GM21723 (cell line): ENCODE measurements around the gene CCDC27.
"Not testable (repeated sequence)": the region's sequence is repeated elsewhere in the genome, so short reads cannot be mapped to it uniquely, and the experiment has no call there.

ENCODE experiments used
- ATAC-seq: cut with Tn5 transposase; IDR thresholded peaks from one replicate; pipeline ENCODE4 v1.9.1; 2021; ENCODE audit warnings: mild to moderate bottlenecking, moderate library complexity; ENCODE audit not compliant: unreplicated experiment

The CCDC27 gene

DNA sequence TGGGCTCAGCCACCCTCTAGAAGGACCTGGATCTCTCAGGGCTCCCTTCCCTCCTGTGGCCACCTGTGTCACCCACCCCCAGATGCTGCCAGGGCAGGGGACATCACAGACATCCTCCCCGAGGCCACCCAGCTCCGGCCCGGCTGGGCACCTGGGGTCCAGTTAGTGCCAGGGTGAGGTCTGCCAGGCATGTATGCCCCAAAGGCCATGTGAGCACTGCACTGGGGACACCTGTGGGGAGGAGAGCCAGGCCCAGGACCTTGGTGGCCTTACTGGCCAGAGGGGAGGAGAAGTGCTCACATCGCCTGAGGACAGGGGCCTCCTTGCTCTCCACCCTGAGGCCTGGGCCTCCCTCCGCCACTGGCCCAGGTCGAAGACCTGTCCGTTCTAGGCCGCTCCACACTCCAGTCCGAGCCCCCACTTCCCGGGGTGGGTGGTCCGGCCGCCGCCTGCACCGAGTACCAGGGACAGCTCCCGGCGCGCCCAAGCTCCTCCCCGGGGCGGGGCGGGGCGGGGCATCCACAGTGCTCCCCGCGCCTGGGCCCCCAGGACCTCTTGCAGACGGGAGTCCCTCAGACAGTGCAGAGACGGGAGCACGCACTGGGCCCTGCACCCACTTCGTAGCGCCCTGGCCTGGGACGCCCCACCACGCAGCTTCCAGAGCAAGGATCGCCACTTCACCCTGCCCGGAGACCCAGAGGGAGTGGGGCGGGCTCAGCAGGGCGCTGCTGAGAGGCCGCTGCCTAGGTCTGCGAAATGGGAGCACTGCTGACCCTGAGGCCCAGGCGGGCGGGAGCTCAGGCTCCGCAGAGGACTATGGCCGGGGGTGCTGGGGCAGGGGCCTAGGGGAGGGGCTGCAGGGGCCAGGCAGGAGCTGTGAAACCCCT, 34.3 kb upstream of the CCDC27 start:
- ATAC-seq, result no peak

GRCh38 chr1:3718764-3719163, 33.5 kb upstream of the CCDC27 start:
- no peak for ATAC-seq

DNA sequence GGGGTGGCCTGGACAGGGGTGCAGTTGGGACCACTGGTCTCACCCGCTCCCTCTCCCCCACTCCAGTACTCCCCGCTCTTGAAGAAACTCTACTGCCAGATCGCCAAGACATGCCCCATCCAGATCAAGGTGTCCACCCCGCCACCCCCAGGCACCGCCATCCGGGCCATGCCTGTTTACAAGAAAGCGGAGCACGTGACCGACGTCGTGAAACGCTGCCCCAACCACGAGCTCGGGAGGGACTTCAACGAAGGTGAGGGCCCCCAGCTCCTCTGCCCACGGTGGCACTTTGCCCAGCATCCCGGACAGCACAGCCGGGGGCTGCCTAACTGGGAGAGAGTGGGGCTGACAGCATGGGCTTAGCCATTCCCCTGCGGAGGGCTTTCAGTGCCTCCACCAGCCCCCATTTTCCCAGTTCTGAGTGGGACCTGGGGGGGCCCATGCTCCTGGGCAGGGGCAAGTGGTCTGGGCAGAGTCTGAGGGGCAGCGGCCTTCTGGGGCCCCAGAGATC, 30.2 kb upstream of the CCDC27 start:
- no peak for ATAC-seq

DNA sequence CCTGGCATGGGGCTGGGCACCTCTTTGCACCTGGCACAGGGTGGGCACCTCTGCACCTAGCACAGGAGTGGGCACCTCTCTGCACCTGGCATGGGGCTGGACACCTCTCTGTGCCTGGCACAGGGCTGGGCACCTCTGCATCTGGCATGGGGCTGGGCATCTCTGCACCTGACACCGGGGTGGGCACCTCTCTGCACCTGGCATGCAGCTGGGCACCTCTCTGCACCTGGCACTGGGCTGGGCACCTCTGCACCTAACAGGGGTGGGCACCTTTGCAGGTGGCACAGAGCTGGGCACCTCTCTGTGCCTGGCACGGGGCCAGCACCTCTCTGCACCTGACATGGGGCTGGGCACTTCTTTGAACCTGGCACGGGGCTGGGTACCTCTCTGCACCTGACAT, 29.4 kb upstream of the CCDC27 start:
- ATAC-seq, result no peak

DNA sequence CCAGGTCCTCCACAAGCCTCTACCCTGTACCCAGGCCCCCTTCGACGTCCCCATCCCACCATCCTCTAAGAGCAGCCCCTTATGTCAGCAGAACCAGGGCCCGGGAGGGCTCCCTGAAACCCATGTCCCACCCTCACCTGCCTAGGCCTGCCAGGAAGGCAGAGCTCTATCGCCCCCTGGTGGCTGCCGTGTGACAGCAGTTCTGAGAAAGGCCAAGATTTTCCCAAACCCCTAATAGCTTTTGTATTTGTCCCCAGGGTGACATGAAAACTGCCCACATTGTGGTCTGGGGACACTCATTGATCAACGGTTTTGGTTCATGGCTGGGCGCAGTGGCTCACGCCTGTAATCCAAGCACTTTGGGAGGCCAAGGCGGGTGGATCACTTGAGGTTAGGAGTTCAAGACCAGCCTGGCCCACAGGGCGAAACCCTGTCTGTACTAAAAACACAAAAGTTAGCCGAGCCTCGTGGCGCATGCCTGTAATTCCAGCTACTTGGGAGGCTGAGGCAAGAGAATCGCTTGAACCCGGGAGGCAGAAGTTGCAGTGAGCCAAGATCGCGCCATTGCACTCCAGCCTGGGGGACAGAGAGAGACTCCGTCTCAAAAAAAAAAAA, 27.7 kb upstream of the CCDC27 start:
- not testable (repeated sequence) for ATAC-seq

GRCh38 chr1:3725366-3725765, 26.9 kb upstream of the CCDC27 start:
- no peak for ATAC-seq

DNA sequence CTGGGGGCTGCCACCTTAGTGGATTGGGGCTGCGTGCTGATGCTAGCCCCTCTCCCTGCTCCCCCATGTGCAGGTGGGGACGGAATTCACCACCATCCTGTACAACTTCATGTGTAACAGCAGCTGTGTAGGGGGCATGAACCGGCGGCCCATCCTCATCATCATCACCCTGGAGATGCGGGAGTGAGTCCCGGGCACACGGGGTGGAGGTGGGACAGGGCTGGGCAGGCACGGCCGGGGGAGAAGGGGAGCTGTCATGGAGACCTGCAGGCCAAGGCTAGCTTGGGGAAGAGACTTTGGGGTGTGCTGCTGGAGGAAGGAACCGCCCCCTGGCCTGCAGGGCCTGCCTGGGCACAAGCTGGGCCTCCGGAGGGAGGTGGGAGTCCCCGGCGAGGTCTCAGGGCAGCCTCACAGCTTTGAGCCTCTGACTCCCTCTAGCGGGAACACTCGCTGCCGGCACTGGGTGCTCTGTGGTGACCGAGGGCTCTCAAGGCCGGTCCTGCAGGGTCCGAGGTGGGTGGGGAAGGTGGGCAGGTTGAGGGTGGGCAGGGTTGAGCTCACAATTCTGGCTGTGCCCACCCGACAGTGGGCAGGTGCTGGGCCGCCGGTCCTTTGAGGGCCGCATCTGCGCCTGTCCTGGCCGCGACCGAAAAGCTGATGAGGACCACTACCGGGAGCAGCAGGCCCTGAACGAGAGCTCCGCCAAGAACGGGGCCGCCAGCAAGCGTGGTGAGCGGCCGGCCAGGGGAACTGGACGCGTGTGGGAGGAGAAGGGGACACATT, 25.0 kb upstream of the CCDC27 start:
- ATAC-seq, result no peak

GRCh38 chr1:3727825-3728776, 24.1 kb upstream of the CCDC27 start:
- no peak for ATAC-seq

GRCh38 chr1:3729594-3730542, 22.4 kb upstream of the CCDC27 start:
- ATAC-seq, result no peak

DNA sequence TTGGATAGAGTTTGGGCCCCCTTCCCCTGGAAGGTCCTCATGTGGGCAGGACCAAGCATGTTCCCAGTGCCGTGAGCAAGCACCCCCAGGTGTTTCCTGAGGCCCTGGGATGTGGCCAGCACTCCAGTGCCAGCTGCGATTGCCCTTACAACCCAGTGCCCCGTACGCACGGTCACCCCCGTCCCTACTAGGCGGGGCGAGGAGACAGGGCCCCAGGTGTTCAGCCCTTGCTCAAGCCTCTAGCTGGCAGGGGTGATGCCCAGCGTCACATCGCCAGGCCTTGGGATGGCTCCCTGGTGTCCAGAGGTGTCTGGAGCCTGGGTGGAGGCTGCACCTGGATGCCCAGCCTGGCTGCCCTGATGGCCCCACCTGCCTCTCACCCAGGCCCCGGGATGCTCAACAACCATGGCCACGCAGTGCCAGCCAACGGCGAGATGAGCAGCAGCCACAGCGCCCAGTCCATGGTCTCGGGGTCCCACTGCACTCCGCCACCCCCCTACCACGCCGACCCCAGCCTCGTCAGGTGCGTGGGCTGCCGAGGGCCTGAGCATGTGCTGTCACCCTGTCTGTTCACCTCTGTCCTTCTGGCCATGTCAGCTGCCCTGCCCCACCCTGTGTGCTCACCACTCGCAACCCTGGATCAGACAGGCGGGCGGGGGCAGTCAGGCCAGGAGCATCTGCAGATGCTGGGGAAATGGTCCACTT, 21.6 kb upstream of the CCDC27 start:
- ATAC-seq, result no peak

DNA sequence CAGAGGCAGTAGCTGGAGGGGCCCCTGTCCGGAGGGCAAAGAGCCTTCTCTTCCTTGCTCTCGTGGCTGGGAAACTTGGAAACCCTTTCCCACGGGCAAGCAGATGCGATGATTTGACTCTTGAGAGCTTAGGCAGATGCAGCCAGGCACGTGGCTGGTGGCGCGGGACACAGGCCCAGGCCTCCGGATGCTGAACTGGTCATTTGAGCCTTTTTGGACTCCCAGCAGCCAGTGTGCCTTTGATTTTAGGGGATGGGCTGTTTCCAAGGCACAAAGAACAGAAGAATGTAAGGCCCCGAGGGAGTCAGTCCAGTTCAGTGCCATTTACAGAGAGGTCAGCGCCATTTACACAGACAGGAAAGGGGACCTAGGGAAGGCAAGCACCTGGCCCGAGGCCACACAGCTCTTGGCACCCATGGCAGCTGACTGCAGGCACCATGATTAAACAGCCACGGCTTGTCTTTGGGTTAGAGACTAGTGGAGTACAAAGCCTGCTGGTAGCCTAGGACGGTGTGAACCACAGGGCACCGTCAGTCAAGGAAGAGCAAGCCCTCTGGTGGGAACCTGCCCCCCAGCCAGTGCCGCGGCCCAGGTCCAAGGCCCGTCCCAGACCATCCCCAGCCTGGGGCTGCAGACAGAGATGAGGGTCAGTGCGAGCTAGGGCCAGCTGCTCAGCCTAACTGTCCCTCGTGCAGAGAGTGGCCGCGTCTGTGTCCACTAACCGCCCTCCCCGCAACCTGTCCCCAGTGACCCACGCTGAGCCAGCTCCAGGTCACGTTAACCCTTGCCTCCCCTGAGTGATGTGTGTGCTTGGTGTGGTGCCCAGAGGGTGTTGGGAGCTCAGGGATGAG, 20.4 kb upstream of the CCDC27 start:
- no peak for ATAC-seq

- no peak for ATAC-seq
Measured at GRCh38 chr1:3732434-3733093, 19.7 kb upstream of the CCDC27 start.

GRCh38 chr1:3733094-3733882, 19.0 kb upstream of the CCDC27 start:
- ATAC-seq, result no peak

DNA sequence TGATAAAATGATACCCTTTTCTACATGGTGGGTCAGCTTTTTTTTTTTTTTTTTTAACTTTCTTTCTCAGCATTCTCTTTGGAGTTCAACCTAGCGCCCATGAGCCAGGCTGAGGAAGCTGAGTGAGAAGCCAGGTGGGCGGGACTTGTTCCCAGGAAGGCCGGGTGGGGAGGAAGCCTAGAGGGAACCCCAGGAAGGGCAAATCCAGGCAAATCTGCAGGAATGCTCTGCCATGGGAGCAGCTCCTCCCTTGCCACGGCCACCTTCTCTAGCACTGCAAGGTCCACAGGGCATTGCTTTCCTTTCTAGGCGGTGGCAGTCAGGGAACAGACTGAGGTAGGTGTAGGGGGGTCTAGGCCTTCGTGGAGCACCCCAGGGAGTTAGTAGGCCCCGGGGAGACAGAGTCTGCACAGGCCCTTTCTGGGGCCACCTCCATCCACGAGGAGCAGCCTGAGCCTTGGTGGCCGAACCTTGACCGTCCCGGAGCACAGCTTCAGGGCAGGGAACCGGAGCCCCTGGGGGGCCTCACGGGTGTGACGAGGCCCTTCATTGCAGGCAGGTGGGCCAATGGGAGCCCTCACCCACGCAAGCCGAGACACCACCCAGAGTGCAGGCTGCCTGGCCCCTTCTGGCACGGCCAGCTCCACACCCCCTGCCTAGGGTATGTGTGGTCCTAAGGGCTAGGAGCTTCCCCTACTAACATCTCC, 18.2 kb upstream of the CCDC27 start:
- ATAC-seq, result no peak

DNA sequence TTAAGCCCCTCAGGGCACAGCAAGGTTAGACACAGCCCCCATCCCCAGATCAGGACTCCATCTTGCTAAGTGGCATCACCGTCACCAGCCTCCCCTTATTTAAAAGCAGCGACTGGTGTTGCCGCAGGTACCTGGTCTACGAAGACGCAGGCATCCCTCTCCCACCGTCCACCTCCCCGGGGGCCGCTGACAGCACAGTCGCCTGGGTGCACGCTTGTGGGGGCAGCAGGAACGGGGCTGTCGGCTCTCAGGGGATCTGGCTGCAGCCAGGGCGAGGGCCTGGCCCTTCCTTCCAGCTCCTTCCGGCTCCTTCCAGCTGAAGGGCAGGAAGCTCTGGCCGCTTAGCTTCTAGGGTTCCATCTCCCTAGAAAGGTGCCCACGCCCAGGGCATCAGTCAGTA, 17.6 kb upstream of the CCDC27 start:
- no peak for ATAC-seq
